GM12875 (cell line): Measurements from ENCODE around the gene OR10V1.
"Not testable (repeated sequence)": the region's sequence is repeated elsewhere in the genome, so short reads cannot be mapped to it uniquely, and the experiment has no call there.

Experiments
- H3K4me3 ChIP-seq: one replicate; pipeline ENCODE4 v1.5.1; 2011; ENCODE audit warnings: low read depth, low read length, control low read depth
- CTCF ChIP-seq: IDR thresholded peaks from 2 replicates; pipeline ENCODE4 v1.5.1; 2011; ENCODE audit warnings: low read depth, mild to moderate bottlenecking, control low read depth, inconsistent platforms, low read length, moderate library complexity, borderline replicate concordance; ENCODE audit not compliant: insufficient read depth

OR10V1 gene

GRCh38 chr11:59692915-59693314, 20.7 kb downstream of the OR10V1 start:
- no peak for TF ChIP-seq CTCF
- H3K4me3 ChIP-seq: no peak overlapping the region

GRCh38 chr11:59691156-59691555, 22.5 kb downstream of the OR10V1 start:
- TF ChIP-seq CTCF: no peak
- no peak overlapping the region for H3K4me3 ChIP-seq

GRCh38 chr11:59689015-59689414, 24.6 kb downstream of the OR10V1 start:
- no peak overlapping the region for H3K4me3 ChIP-seq
- no peak for TF ChIP-seq CTCF

- not testable (repeated sequence) for H3K4me3 ChIP-seq
Measured at GRCh38 chr11:59681260-59681725, 32.4 kb downstream of the OR10V1 start.

- TF ChIP-seq CTCF: peak; percentile 74
- no peak overlapping the region for H3K4me3 ChIP-seq
Measured at GRCh38 chr11:59680287-59681154, 33.1 kb downstream of the OR10V1 start.

- TF ChIP-seq CTCF: no peak
- H3K4me3 ChIP-seq: no peak overlapping the region
Measured at GRCh38 chr11:59679347-59679746, 34.3 kb downstream of the OR10V1 start.

- no peak for TF ChIP-seq CTCF
Measured at GRCh38 chr11:59678813-59679165, 34.9 kb downstream of the OR10V1 start.

More at GRCh38 chr11:59678813-59679165, 34.9 kb downstream of the OR10V1 start:
- no peak overlapping the region for H3K4me3 ChIP-seq
